AG04449 (cell line): ENCODE data around the gene IMP3.
"Not testable (repeated sequence)": the region's sequence is repeated elsewhere in the genome, so short reads cannot be mapped to it uniquely, and the experiment has no call there.

Experiments used
- CTCF ChIA-PET: fragments of 350-600 bp; formaldehyde crosslinking; extraction: SDS; loops from one replicate; lab custom pipeline; 2021; ENCODE audit warnings: antibody characterized with exemption; lab: Yijun Ruan, JAX
- POLR2A ChIA-PET: fragments of 400-600, 350-600 bp; formaldehyde crosslinking; extraction: SDS; loops from one replicate; lab custom pipeline; 2020; ENCODE audit warnings: antibody characterized with exemption, inconsistent platforms; lab: Yijun Ruan, JAX
- DNase-seq: peaks from one replicate; pipeline ENCODE4 v3.0.0-alpha.2; 2010; ENCODE audit warnings: low read depth, low spot score
- H3K4me3 ChIP-seq: 2 replicates; pipeline ENCODE4 v1.5.1; 2011; ENCODE audit warnings: low read depth, mild to moderate bottlenecking, control low read depth, low read length
- CTCF ChIP-seq: IDR thresholded peaks from one replicate; pipeline ENCODE4 v1.5.1; 2011; ENCODE audit warnings: mild to moderate bottlenecking, moderate library complexity, low read length, control low read depth, inconsistent platforms; ENCODE audit not compliant: insufficient read depth; ENCODE audit errors: missing control alignments

IMP3 gene

GRCh38 chr15:75639709-75640482, at the start of gene IMP3:
Gene IMP3, minus strand, starts transcription at chr15:75640224. Its CDS starts 56 bp downstream, at chr15:75640168.
- no peak for DNase-seq
- CTCF ChIA-PET = interaction anchor here (0.8 to 4.1 kb wide), 10 partner anchors 7 to 272 kb away, joined by 3 to 25 read pairs (median 8); partner anchors contain the start of genes MAN2C1, SNUPN and SNX33
- TF ChIP-seq CTCF = no peak
- POLR2A ChIA-PET = interaction anchor here (0.6 to 1.8 kb wide), 10 partner anchors 8 to 272 kb away, joined by 3 to 18 read pairs (median 7); partner anchors contain the start of genes MAN2C1, SNUPN and SNX33
- peak within 1 kb of the TSS; percentile 99 for H3K4me3 ChIP-seq

- POLR2A ChIA-PET, DNase-seq, H3K4me3 ChIP-seq: not testable (repeated sequence)
- CTCF ChIA-PET = interaction anchor here (1.0 kb wide), 1 partner anchor 113 kb away, joined by 4 read pairs; no protein-coding TSS in a partner anchor
Measured at GRCh38 chr15:75689429-75689828, 49.4 kb upstream of the IMP3 start.

- ChIA-PET POLR2A (no interaction called here), CTCF (interaction anchor here (1.0 to 6.0 kb wide), 3 partner anchors 44 to 113 kb away, joined by 4 to 116 read pairs (median 11); no protein-coding TSS in a partner anchor)
- no peak for DNase-seq
- TF ChIP-seq CTCF = no peak
- no peak overlapping the region for H3K4me3 ChIP-seq
Measured at GRCh38 chr15:75688831-75689230, 48.8 kb upstream of the IMP3 start.

- CTCF ChIA-PET = interaction anchor here (3.3 to 6.0 kb wide), 2 partner anchors 45 to 113 kb away, joined by 11 to 116 read pairs; no protein-coding TSS in a partner anchor
- TF ChIP-seq CTCF = no peak
Measured at GRCh38 chr15:75688278-75688557, 48.2 kb upstream of the IMP3 start.

GRCh38 chr15:75687486-75688277, 47.7 kb upstream of the IMP3 start:
- CTCF ChIA-PET = interaction anchor here (1.3 to 6.0 kb wide), 5 partner anchors 10 to 113 kb away, joined by 3 to 116 read pairs (median 10); no protein-coding TSS in a partner anchor
- POLR2A ChIA-PET = no interaction called here

More at GRCh38 chr15:75688278-75688557, 48.2 kb upstream of the IMP3 start:
- H3K4me3 ChIP-seq = no peak overlapping the region
- POLR2A ChIA-PET = no interaction called here
- no peak for DNase-seq

More at GRCh38 chr15:75687486-75688277, 47.7 kb upstream of the IMP3 start:
- H3K4me3 ChIP-seq = no peak overlapping the region
- no peak for TF ChIP-seq CTCF
- no peak for DNase-seq
